Esophagus muscularis mucosa (tissue), 4 donors: ENCODE data around the gene CHRNA4.
"Not testable (repeated sequence)": the region's sequence is repeated elsewhere in the genome, so short reads cannot be mapped to it uniquely, and the experiment has no call there.

ENCODE experiments used
- CTCF ChIP-seq, 3 experiments: fragments of 200-600 bp in 2 of 3; fragments of 450-650 bp in 1 of 3; sonication (generic) in 2 of 3; IDR thresholded peaks; one replicate each; pipeline ENCODE4 v1.5.1; 2017 to 2019; ENCODE audit warnings: antibody characterized with exemption in 3 of 3, mild to moderate bottlenecking in 2 of 3, moderate library complexity in 1 of 3
- EP300 ChIP-seq: sonication (generic); formaldehyde crosslinking; IDR thresholded peaks from one replicate; pipeline ENCODE4 v1.6.1; 2017; ENCODE audit warnings: antibody characterized with exemption
- POLR2A ChIP-seq: fragments of 450-650 bp; IDR thresholded peaks from one replicate; pipeline ENCODE4 v1.6.1; 2017; ENCODE audit warnings: antibody characterized with exemption, moderate library complexity, mild to moderate bottlenecking, low read depth
- POLR2AphosphoS5 ChIP-seq, 2 donors: sonication (generic); formaldehyde crosslinking; IDR thresholded peaks; one replicate each; pipeline ENCODE4 v1.6.1; 2017; ENCODE audit warnings: antibody characterized with exemption in 2 of 2

DNA sequence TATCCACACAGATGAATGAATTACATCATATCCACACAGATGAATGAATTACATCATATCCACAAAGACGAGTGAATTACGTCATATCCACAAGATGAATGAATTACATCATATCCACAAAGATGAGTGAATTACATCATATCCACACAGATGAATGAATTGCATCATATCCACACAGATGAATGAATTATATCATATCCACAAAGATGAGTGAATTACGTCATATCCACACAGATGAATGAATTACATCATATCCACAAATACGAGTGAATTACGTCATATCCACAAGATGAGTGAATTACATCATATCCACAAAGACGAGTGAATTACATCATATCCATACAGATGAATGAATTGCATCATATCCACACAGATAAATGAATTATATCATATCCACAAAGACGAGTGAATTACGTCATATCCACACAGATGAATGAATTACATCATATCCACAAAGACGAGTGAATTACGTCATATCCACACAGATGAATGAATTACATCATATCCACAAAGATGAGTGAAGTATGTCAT lies 20.9 kb downstream of the CHRNA4 start:
- TF ChIP-seq CTCF (IDR thresholded peaks at IDR 0.05); EP300; POLR2A; POLR2AphosphoS5 (IDR thresholded peaks at IDR 0.05): not testable (repeated sequence)
